Measurements from ENCODE around the gene CDT1. TPM values are rescaled to one million over a fixed set of nuclear protein-coding genes. Genes with fewer than 3 reads are reported as not detected.

Gene CDT1
- total and polyA plus RNA-seq, 10 of the 15 experiments (the other 5 are each of a cell fraction or from before 2014, with no cell fraction given): 0.50 to 87.6 (median 8.8) TPM

GRCh38 chr16:88804552-88805339 is 1.2 kb downstream of the CDT1 start (continued):
- TF ChIP-seq PKNOX1 (IDR thresholded peaks at IDR 0.05) (0 out of 2 replicates have a peak, but pooled peaks have one; percentile 4), NRF1 (conservative IDR thresholded peaks at IDR 0.05; ENCODE audit: low read depth, low read length) (no peak), NFXL1 (IDR thresholded peaks at IDR 0.05; ENCODE audit: borderline replicate concordance) (no peak), SKIL (IDR thresholded peaks at IDR 0.05; ENCODE audit: low read depth, poor library complexity, severe bottlenecking) (no peak), RAD21 (IDR thresholded peaks at IDR 0.05; ENCODE audit: insufficient read depth, low read depth, low read length) (no peak), RCOR1 (conservative IDR thresholded peaks at IDR 0.05; ENCODE audit: low read depth, low read length) (no peak), SIN3A (IDR thresholded peaks at IDR 0.05; ENCODE audit: low read depth, low read length) (no peak), STAT1 (conservative IDR thresholded peaks at IDR 0.05) (no peak), NFYB (IDR thresholded peaks at IDR 0.05; ENCODE audit: insufficient read depth, low read depth, low read length) (no peak), POLR2AphosphoS5 (IDR thresholded peaks at IDR 0.05; ENCODE audit: low read length) (peak; percentile 21; the same call in 1 of the 2 replicates), GATAD2B (conservative IDR thresholded peaks at IDR 0.05; ENCODE audit: low read depth) (no peak), TBL1XR1 (IDR thresholded peaks at IDR 0.05; ENCODE audit: low read depth, low read length) (no peak), CTCF (IDR thresholded peaks at IDR 0.05 in 2 of 3, conservative IDR thresholded peaks at IDR 0.05 in 1 of 3; ENCODE audit: control insufficient read depth in 2 of 3, extremely low read depth in 1 of 3, insufficient read depth in 1 of 3, low read depth in 3 of 3, low read length in 3 of 3) (no peak), YY1 (IDR thresholded peaks at IDR 0.05; ENCODE audit: low read depth, low read length) (no peak), WRNIP1 (IDR thresholded peaks at IDR 0.05; ENCODE audit: borderline replicate concordance, low read depth, low read length) (no peak)
- TF ChIP-seq, protein P1, sequence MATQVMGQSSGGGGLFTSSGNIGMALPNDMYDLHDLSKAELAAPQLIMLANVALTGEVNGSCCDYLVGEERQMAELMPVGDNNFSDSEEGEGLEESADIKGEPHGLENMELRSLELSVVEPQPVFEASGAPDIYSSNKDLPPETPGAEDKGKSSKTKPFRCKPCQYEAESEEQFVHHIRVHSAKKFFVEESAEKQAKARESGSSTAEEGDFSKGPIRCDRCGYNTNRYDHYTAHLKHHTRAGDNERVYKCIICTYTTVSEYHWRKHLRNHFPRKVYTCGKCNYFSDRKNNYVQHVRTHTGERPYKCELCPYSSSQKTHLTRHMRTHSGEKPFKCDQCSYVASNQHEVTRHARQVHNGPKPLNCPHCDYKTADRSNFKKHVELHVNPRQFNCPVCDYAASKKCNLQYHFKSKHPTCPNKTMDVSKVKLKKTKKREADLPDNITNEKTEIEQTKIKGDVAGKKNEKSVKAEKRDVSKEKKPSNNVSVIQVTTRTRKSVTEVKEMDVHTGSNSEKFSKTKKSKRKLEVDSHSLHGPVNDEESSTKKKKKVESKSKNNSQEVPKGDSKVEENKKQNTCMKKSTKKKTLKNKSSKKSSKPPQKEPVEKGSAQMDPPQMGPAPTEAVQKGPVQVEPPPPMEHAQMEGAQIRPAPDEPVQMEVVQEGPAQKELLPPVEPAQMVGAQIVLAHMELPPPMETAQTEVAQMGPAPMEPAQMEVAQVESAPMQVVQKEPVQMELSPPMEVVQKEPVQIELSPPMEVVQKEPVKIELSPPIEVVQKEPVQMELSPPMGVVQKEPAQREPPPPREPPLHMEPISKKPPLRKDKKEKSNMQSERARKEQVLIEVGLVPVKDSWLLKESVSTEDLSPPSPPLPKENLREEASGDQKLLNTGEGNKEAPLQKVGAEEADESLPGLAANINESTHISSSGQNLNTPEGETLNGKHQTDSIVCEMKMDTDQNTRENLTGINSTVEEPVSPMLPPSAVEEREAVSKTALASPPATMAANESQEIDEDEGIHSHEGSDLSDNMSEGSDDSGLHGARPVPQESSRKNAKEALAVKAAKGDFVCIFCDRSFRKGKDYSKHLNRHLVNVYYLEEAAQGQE (IDR thresholded peaks at IDR 0.05; ENCODE audit: low read depth, low read length): no peak
- TF ChIP-seq, protein P2, sequence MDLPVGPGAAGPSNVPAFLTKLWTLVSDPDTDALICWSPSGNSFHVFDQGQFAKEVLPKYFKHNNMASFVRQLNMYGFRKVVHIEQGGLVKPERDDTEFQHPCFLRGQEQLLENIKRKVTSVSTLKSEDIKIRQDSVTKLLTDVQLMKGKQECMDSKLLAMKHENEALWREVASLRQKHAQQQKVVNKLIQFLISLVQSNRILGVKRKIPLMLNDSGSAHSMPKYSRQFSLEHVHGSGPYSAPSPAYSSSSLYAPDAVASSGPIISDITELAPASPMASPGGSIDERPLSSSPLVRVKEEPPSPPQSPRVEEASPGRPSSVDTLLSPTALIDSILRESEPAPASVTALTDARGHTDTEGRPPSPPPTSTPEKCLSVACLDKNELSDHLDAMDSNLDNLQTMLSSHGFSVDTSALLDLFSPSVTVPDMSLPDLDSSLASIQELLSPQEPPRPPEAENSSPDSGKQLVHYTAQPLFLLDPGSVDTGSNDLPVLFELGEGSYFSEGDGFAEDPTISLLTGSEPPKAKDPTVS (IDR thresholded peaks at IDR 0.05; ENCODE audit: low read depth, low read length): no peak
